HCT116 (cell line): ENCODE measurements around the gene DOHH. TPM values are rescaled to one million over a fixed set of nuclear protein-coding genes. Genes with fewer than 3 reads are reported as not detected.

Experiments used
- ATAC-seq: fragments of 200-7000 bp; cut with Tn5 transposase; 2 replicates; pipeline ENCODE4 v1.9.1; 2020; ENCODE audit warnings: mild to moderate bottlenecking, moderate library complexity
- BruUV-seq: library from RNA; stranded (reverse); fragments of 400-500 nt; replicated peaks from 2 replicates; lab custom pipeline; 2021; lab: Mats Ljungman, UMichigan
- CTCF ChIA-PET: fragments of 300-600 bp; sonication (Branson Sonifier 250); formaldehyde crosslinking; loops from one replicate; lab custom pipeline; 2021; ENCODE audit warnings: antibody characterized with exemption; lab: Charles Lee
- POLR2A ChIA-PET: fragments of 300-600, 350-600 bp; sonication (Branson Sonifier 250); formaldehyde crosslinking; loops from one replicate; lab custom pipeline; 2021; ENCODE audit warnings: antibody characterized with exemption; lab: Charles Lee
- RAD21 ChIA-PET, 2 experiments: fragments of 300-600 bp; sonication (Branson Sonifier 250); formaldehyde crosslinking; loops; one replicate each; lab custom pipeline; 2023; ENCODE audit warnings: low total read pairs in 2 of 2; ENCODE audit not compliant: uncharacterized antibody in 2 of 2, unreplicated experiment in 2 of 2, low non-redundant PET in 1 of 2; lab: Charles Lee
- DNase-seq: peaks from one replicate; pipeline ENCODE4 v3.0.0-alpha.2; 2010; ENCODE audit warnings: low read depth, low spot score
- H2AFZ ChIP-seq: fragments of 200-600 bp; shearing (Covaris generic), sonication (generic); 2 replicates; pipeline ENCODE4 v1.6.1; 2017; ENCODE audit warnings: low read depth, mixed run types, mixed read lengths, antibody characterized with exemption, low read length; ENCODE audit not compliant: poor library complexity, severe bottlenecking
- H3K27ac ChIP-seq: 2 replicates; pipeline ENCODE4 v1.5.1; 2012; ENCODE audit warnings: low read depth, low read length
- H3K27me3 ChIP-seq: fragments of 200-600 bp; sonication (generic); 2 replicates; pipeline ENCODE4 v1.6.1; 2016; ENCODE audit warnings: mixed run types, low read length, mixed read lengths; ENCODE audit not compliant: insufficient read depth
- H3K36me3 ChIP-seq, 2 experiments: fragments of 200-500 bp in 1 of 2; fragments of 200-600 bp in 1 of 2; sonication (Bioruptor generic) in 1 of 2; sonication (generic) in 1 of 2; 2 replicates each; pipeline versions ENCODE4 v1.5.1 to v1.6.1; 2014 to 2016; ENCODE audit warnings: low read length in 2 of 2, inconsistent platforms in 1 of 2, mixed read lengths in 1 of 2, mixed run types in 1 of 2; ENCODE audit not compliant: insufficient read depth in 2 of 2, control insufficient read depth in 1 of 2
- H3K4me1 ChIP-seq, 2 experiments: fragments of 200-600 bp in 1 of 2; sonication (generic) in 1 of 2; 2 replicates each; pipeline versions ENCODE4 v1.5.1 to v1.6.1; 2012 to 2017; ENCODE audit warnings: low read length in 2 of 2, inconsistent platforms in 1 of 2, mild to moderate bottlenecking in 1 of 2, mixed read lengths in 1 of 2, mixed run types in 1 of 2, moderate library complexity in 1 of 2; ENCODE audit not compliant: insufficient read depth in 2 of 2, control insufficient read depth in 1 of 2
- H3K4me2 ChIP-seq: fragments of 200-600 bp; sonication (generic); 2 replicates; pipeline ENCODE4 v1.6.1; 2017; ENCODE audit warnings: mixed run types, low read length, mixed read lengths
- H3K4me3 ChIP-seq, 2 experiments: fragments of 200-600 bp in 1 of 2; sonication (generic) in 1 of 2; replicated peaks in 1 of 2; 2 replicates each; pipeline ENCODE4 v1.5.1; 2011 to 2016; ENCODE audit warnings: low read length in 2 of 2, control low read depth in 1 of 2, low read depth in 1 of 2, mild to moderate bottlenecking in 1 of 2, mixed read lengths in 1 of 2, mixed run types in 1 of 2
- H3K79me2 ChIP-seq: fragments of 200-600 bp; sonication (generic); 2 replicates; pipeline ENCODE4 v1.6.1; 2017; ENCODE audit warnings: mild to moderate bottlenecking, mixed run types, low read length, moderate library complexity, mixed read lengths; ENCODE audit not compliant: insufficient read depth
- H3K9ac ChIP-seq: fragments of 200-600 bp; sonication (generic); 2 replicates; pipeline ENCODE4 v1.6.1; 2016; ENCODE audit warnings: low read length, mixed read lengths
- H3K9me2 ChIP-seq: fragments of 200-600 bp; sonication (generic), shearing (Covaris generic); 2 replicates; pipeline ENCODE4 v1.6.1; 2017; ENCODE audit warnings: mixed run types, mild to moderate bottlenecking, moderate library complexity; ENCODE audit not compliant: insufficient read depth
- H3K9me3 ChIP-seq, 2 experiments: fragments of 200-500 bp in 1 of 2; fragments of 200-600 bp in 1 of 2; sonication (Bioruptor generic) in 1 of 2; sonication (generic) in 1 of 2; 2 replicates each; pipeline ENCODE4 v1.6.1; 2014 to 2017; ENCODE audit warnings: low read length in 2 of 2, mixed read lengths in 2 of 2, inconsistent platforms in 1 of 2, low read depth in 1 of 2, mild to moderate bottlenecking in 1 of 2, mixed run types in 1 of 2, moderate library complexity in 1 of 2; ENCODE audit not compliant: control insufficient read depth in 1 of 2, insufficient read depth in 1 of 2
- H4K20me1 ChIP-seq: fragments of 200-600 bp; sonication (generic), shearing (Covaris generic); 2 replicates; pipeline ENCODE4 v1.6.1; 2017; ENCODE audit warnings: mixed run types, mild to moderate bottlenecking, moderate library complexity; ENCODE audit not compliant: insufficient read depth
- CEBPB ChIP-seq: IDR thresholded peaks from 2 replicates; pipeline ENCODE4 v1.6.1; 2012; ENCODE audit warnings: low read depth
- EGR1 ChIP-seq: IDR thresholded peaks from 2 replicates; pipeline ENCODE4 v1.6.1; 2012; ENCODE audit warnings: low read depth
- ELF1 ChIP-seq: IDR thresholded peaks from 2 replicates; pipeline ENCODE4 v1.6.1; 2012; ENCODE audit warnings: low read depth, borderline replicate concordance
- EZH2 ChIP-seq: fragments of 200-600 bp; sonication (generic); IDR thresholded peaks from 2 replicates; pipeline ENCODE4 v1.6.1; 2017; ENCODE audit warnings: antibody characterized with exemption, mixed run types
- JUND ChIP-seq: IDR thresholded peaks from 2 replicates; pipeline ENCODE4 v1.6.1; 2012
- SIN3A ChIP-seq: IDR thresholded peaks from 2 replicates; pipeline ENCODE4 v1.6.1; 2012; ENCODE audit warnings: low read depth
- SP1 ChIP-seq: IDR thresholded peaks from 2 replicates; pipeline ENCODE4 v1.6.1; 2012; ENCODE audit warnings: low read depth
- SRF ChIP-seq: IDR thresholded peaks from 2 replicates; pipeline ENCODE4 v1.6.1; 2012; ENCODE audit warnings: low read depth
- YY1 ChIP-seq: IDR thresholded peaks from 2 replicates; pipeline ENCODE4 v1.6.1; 2011; ENCODE audit warnings: low read length, low read depth, moderate library complexity, mild to moderate bottlenecking; ENCODE audit not compliant: insufficient replicate concordance; ENCODE audit errors: extremely low read depth
- ZNF274 ChIP-seq: fragments of 200-500 bp; sonication (Bioruptor generic); IDR thresholded peaks from 2 replicates; pipeline ENCODE4 v1.6.1; 2014; ENCODE audit warnings: mild to moderate bottlenecking, low read depth, low read length, inconsistent platforms
- intact Hi-C: fragments of 100-400 bp; cut with micrococcal nuclease; formaldehyde crosslinking; loops from 2 replicates; pipeline ENCODE4 v1.10.0; 2022
- total RNA-seq: library from RNA; stranded (reverse); gene quantifications from one replicate; pipeline ENCODE4 v1.2.1, GENCODE V29; 2021; ENCODE audit not compliant: unreplicated experiment
- TF ChIP-seq, protein P1 (sequence below), 3 experiments: fragments of 200-600 bp in 1 of 3; sonication (generic) in 1 of 3; IDR thresholded peaks in 2 of 3; conservative IDR thresholded peaks in 1 of 3; 2 replicates each; pipeline ENCODE4 v1.5.1; 2012 to 2017; ENCODE audit warnings: low read depth in 2 of 3, low read length in 2 of 3, antibody characterized with exemption in 1 of 3, borderline replicate concordance in 1 of 3, control low read depth in 1 of 3, mild to moderate bottlenecking in 1 of 3, mixed read lengths in 1 of 3, mixed run types in 1 of 3, moderate library complexity in 1 of 3; ENCODE audit not compliant: insufficient read depth in 1 of 3
- TF ChIP-seq, protein P2 (sequence below): IDR thresholded peaks from 2 replicates; pipeline ENCODE4 v1.6.1; 2012
- TF ChIP-seq, protein P3 (sequence below): IDR thresholded peaks from 2 replicates; pipeline ENCODE4 v1.6.1; 2011; ENCODE audit warnings: mild to moderate bottlenecking, low read length, moderate library complexity; ENCODE audit not compliant: insufficient replicate concordance; ENCODE audit errors: extremely low read depth
- TF ChIP-seq, protein P4 (sequence below): IDR thresholded peaks from 2 replicates; pipeline ENCODE4 v1.6.1; 2012

The DOHH gene
- total RNA-seq, 1 experiment from 2014 or later = 20.9 TPM

DNA sequence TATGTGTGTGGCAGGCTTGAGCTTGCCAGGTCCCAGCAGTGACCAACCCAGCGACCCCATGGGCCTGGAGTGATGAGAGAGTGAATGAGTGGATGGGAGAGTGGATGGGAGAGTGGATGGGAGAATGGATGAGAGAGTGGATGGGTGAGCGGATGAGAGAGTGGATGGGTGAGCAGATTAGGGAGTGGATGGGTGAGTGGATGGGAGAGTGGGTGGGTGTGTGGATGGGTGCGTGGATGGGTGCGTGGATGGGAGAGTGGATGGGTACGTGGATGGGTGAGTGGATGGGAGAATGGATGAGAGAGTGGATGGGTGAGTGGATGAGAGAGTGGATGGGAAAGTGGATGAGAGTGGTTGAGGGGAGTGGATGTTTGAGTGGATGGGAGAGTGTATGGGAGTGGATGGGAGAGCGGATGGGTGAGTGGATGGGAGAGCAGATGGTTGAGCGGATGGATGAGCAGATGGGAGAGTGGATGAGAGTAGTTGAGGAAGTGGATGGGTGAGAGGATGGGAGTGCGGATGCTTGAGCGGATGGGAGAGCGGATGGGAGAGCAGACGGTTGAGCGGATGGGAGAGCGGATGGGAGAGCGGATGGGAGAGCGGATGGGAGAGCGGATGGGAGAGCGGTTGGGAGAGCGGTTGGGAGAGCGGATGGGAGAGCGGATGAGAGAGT, 28.2 kb upstream of the DOHH start:
- no peak overlapping the region for H2AFZ ChIP-seq
- ATAC-seq (no peak), DNase-seq (no peak)
- no peaks in the 10 kb centered on the region for H3K4me1 ChIP-seq
- no peaks in the 10 kb centered on the region for H3K9me3 ChIP-seq
- intact Hi-C loops = no loop called here
- no peaks in the 10 kb centered on the region for H3K27me3 ChIP-seq
- BruUV-seq = no TSS peak
- H4K20me1 ChIP-seq = no peaks in the 10 kb centered on the region
- H3K9me2 ChIP-seq = no peaks in the 10 kb centered on the region
- ChIA-PET POLR2A (no interaction called here), CTCF (no interaction called here), RAD21 (no interaction called here)
- H3K9ac ChIP-seq = no peak overlapping the region
- H3K27ac ChIP-seq = no peak overlapping the region
- H3K79me2 ChIP-seq = no peaks in the 10 kb centered on the region
- no peak overlapping the region for H3K4me2 ChIP-seq
- H3K36me3 ChIP-seq = peaks cover 18 to 28% of the 10 kb centered on the region in 2 experiments
- no peak overlapping the region for H3K4me3 ChIP-seq
- no peak for TF ChIP-seq EZH2
- TF ChIP-seq YY1 = no peak
- TF ChIP-seq, protein P1, sequence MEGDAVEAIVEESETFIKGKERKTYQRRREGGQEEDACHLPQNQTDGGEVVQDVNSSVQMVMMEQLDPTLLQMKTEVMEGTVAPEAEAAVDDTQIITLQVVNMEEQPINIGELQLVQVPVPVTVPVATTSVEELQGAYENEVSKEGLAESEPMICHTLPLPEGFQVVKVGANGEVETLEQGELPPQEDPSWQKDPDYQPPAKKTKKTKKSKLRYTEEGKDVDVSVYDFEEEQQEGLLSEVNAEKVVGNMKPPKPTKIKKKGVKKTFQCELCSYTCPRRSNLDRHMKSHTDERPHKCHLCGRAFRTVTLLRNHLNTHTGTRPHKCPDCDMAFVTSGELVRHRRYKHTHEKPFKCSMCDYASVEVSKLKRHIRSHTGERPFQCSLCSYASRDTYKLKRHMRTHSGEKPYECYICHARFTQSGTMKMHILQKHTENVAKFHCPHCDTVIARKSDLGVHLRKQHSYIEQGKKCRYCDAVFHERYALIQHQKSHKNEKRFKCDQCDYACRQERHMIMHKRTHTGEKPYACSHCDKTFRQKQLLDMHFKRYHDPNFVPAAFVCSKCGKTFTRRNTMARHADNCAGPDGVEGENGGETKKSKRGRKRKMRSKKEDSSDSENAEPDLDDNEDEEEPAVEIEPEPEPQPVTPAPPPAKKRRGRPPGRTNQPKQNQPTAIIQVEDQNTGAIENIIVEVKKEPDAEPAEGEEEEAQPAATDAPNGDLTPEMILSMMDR (IDR thresholded peaks at IDR 0.05 in 2 of 3, conservative IDR thresholded peaks at IDR 0.05 in 1 of 3; ENCODE audit: borderline replicate concordance in 1 of 3, insufficient read depth in 1 of 3, low read depth in 2 of 3, low read length in 2 of 3) = no peak
- TF ChIP-seq, protein P2, sequence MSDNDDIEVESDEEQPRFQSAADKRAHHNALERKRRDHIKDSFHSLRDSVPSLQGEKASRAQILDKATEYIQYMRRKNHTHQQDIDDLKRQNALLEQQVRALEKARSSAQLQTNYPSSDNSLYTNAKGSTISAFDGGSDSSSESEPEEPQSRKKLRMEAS = no peak
- no peak for TF ChIP-seq SIN3A

DNA sequence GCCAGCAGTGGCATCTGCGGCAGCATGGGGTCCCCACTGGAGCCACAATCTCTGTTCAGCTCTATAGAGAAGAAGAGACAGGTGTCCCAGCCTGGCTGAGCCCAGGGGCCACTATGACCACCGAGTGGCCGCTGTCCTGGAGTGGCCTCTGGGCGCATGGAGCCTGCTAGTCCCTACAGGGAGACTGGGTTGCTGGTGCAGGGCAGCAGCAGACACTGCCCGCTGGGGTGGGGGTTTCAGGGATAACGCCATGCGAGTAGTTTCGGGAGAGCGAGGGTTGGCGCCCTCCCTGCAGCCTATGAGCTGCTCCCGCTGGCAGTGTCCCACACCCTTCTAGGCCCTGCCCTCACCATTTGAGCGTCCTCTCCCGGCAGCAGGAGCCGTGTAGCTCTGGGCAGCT, 27.6 kb upstream of the DOHH start:
- H3K9me2 ChIP-seq = no peaks in the 10 kb centered on the region
- no peaks in the 10 kb centered on the region for H3K9me3 ChIP-seq
- no TSS peak for BruUV-seq
- intact Hi-C loops = no loop called here
- H4K20me1 ChIP-seq = no peaks in the 10 kb centered on the region
- DNase-seq = no peak
- ChIA-PET POLR2A (no interaction called here), RAD21 (no interaction called here), CTCF (no interaction called here)
- H3K79me2 ChIP-seq = no peaks in the 10 kb centered on the region
- no peak overlapping the region for H3K9ac ChIP-seq
- no peak overlapping the region for H2AFZ ChIP-seq
- H3K4me2 ChIP-seq = no peak overlapping the region
- ATAC-seq = no peak
- no peaks in the 10 kb centered on the region for H3K4me1 ChIP-seq
- no peak overlapping the region for H3K27ac ChIP-seq
- H3K36me3 ChIP-seq = peaks cover 14 to 23% of the 10 kb centered on the region in 2 experiments
- H3K4me3 ChIP-seq = no peak overlapping the region
- no peaks in the 10 kb centered on the region for H3K27me3 ChIP-seq
- no peak for TF ChIP-seq JUND
- TF ChIP-seq, protein P3, sequence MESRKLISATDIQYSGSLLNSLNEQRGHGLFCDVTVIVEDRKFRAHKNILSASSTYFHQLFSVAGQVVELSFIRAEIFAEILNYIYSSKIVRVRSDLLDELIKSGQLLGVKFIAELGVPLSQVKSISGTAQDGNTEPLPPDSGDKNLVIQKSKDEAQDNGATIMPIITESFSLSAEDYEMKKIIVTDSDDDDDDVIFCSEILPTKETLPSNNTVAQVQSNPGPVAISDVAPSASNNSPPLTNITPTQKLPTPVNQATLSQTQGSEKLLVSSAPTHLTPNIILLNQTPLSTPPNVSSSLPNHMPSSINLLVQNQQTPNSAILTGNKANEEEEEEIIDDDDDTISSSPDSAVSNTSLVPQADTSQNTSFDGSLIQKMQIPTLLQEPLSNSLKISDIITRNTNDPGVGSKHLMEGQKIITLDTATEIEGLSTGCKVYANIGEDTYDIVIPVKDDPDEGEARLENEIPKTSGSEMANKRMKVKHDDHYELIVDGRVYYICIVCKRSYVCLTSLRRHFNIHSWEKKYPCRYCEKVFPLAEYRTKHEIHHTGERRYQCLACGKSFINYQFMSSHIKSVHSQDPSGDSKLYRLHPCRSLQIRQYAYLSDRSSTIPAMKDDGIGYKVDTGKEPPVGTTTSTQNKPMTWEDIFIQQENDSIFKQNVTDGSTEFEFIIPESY = no peak
- TF ChIP-seq EGR1 = no peak
- TF ChIP-seq SP1 = no peak
- TF ChIP-seq, protein P4, sequence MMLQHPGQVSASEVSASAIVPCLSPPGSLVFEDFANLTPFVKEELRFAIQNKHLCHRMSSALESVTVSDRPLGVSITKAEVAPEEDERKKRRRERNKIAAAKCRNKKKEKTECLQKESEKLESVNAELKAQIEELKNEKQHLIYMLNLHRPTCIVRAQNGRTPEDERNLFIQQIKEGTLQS = no peak
- no peak for TF ChIP-seq SRF
- no peak for TF ChIP-seq CEBPB
- TF ChIP-seq ELF1 = no peak
- TF ChIP-seq ZNF274 = no peak
